Large intestine (tissue), 1 donor: ENCODE results near the gene SH2B2. TPM values are rescaled to one million over a fixed set of nuclear protein-coding genes. Genes with fewer than 3 reads are reported as not detected.

Source experiments
- polyA plus RNA-seq: library from polyadenylated mRNA; unstranded; fragments of 120-200 nt; gene quantifications from one replicate; pipeline ENCODE4 v1.2.1, GENCODE V29; 2013

SH2B2 gene
- polyA plus RNA-seq, 1 donor = 1.6 TPM

Other genes starting within 250 kb of the SH2B2 start
- gene SPDYE6, start 69.6 kb downstream of the SH2B2 start, polyA plus RNA-seq = 4.3 TPM
- 30.0 TPM for gene PRKRIP1, start 109.5 kb downstream of the SH2B2 start, polyA plus RNA-seq
- gene ORAI2, start 146.7 kb downstream of the SH2B2 start, polyA plus RNA-seq = 9.9 TPM
- gene ALKBH4, start 178.0 kb downstream of the SH2B2 start, polyA plus RNA-seq = 10.5 TPM
- 11.2 TPM for gene LRWD1, start 178.1 kb downstream of the SH2B2 start, polyA plus RNA-seq
- gene POLR2J, start 192.1 kb downstream of the SH2B2 start, polyA plus RNA-seq = 50.7 TPM
- 14.2 TPM for gene RASA4B, start 230.9 kb downstream of the SH2B2 start, polyA plus RNA-seq